Measurements from ENCODE around the gene CALHM6. TPM values are rescaled to one million over a fixed set of nuclear protein-coding genes. Genes with fewer than 3 reads are reported as not detected.

CALHM6 gene
- total RNA-seq, 1 donor from 2014 or later, result 2.2 TPM

Other genes with a start within 250 kb of the CALHM6 start
- 5.2 TPM for gene TSPYL4, start 207.3 kb upstream of the CALHM6 start, total RNA-seq
- 52.7 TPM for gene TSPYL1, start 181.4 kb upstream of the CALHM6 start, total RNA-seq
- gene DSE, start 90.4 kb upstream of the CALHM6 start, total RNA-seq, result 11.7 TPM
- gene CALHM5, start 50.3 kb downstream of the CALHM6 start, total RNA-seq, result 0.20 TPM
- not detected for gene TRAPPC3L, start 84.3 kb downstream of the CALHM6 start, total RNA-seq
- gene CALHM4, start 92.4 kb downstream of the CALHM6 start, total RNA-seq, result not detected
- gene RWDD1, start 110.1 kb downstream of the CALHM6 start, total RNA-seq, result 15.2 TPM
- gene RSPH4A, start 155.1 kb downstream of the CALHM6 start, total RNA-seq, result not detected
- 3.9 TPM for gene ZUP1, start 207.4 kb downstream of the CALHM6 start, total RNA-seq
- 1.7 TPM for gene KPNA5, start 219.8 kb downstream of the CALHM6 start, total RNA-seq